ENCODE results near the gene MAP2K5. TPM values are rescaled to one million over a fixed set of nuclear protein-coding genes. Genes with fewer than 3 reads are reported as not detected.
A peak's percentile ranks its signal among the peaks of the same experiment; 100 is the strongest.

MAP2K5 gene
- total RNA-seq, 1 experiment from 2014 or later: 3.2 TPM

DNA sequence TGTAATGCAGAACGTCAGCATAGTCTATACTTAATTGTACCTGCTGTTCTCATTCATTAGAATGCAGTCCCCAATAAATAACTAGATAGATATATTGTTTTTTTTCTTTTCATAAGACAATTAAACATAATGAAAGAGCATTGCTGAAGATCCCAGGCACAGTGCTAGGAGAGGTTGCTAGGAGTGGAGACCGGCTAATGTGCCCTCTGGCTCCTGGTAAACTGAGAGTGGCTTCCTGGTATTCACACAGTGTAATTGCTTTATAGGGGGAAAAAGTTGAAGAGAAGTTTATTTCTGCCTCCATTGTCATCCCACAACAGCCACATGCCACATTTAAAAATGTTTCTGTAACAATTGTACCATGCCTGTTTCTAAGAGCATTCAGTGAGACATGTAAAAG lies 135.6 kb downstream of the MAP2K5 start:
- Histone ChIP-seq H3K27me3 (ENCODE audit: control insufficient read depth, insufficient read depth, low read length) (no peaks in the 10 kb centered on the region), H3K36me3 (replicated peaks; ENCODE audit: control insufficient read depth, insufficient read depth, low read length) (no peaks in the 10 kb centered on the region), H3K4me3 (ENCODE audit: insufficient read depth, low read depth, low read length) (no peak overlapping the region)
- DNase-seq: no peak

DNA sequence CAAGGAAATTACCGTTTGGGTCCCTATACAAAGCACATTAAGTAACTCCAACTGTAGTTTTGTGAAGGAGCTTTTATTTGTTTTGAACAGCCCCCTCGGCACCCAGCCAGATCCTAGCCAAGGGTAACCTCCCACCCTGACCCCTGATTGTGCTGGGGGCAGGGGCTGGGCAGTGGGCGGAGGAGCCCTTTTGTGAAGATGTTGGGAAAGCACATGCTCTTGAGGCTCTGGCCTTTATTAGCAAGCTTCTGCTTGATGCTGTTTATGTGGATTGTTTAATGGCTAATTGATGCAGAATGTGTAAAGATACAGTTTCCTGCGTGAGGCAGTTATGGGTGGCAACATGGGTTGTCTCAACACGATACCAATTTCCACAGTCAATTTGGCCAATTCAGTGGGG lies 136.5 kb downstream of the MAP2K5 start:
- H3K4me3 ChIP-seq (ENCODE audit: insufficient read depth, low read depth, low read length): no peak overlapping the region
- H3K27me3 ChIP-seq (ENCODE audit: control insufficient read depth, insufficient read depth, low read length): no peaks in the 10 kb centered on the region
- no peaks in the 10 kb centered on the region for H3K36me3 ChIP-seq (replicated peaks; ENCODE audit: control insufficient read depth, insufficient read depth, low read length)
- no peak for DNase-seq

DNA sequence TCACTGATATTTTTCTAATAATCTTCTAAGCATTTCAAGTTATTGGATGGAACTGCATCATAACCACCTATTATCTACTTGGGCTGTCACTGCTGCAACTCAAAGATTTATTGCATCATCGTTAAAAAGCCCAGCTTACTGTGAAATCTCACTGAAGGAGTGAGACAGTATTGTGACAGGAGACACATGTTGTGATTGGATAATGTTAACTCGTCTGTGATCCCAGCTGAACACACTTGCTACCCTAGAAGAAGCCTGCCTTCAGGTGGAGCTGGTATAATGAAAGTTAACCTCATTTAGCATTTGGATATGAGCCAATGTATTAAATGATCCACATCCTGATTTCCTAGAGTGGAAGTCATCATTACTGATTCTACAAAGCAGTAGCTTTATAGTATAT lies 138.1 kb downstream of the MAP2K5 start:
- DNase-seq: no peak
- H3K27me3 ChIP-seq (ENCODE audit: control insufficient read depth, insufficient read depth, low read length): no peaks in the 10 kb centered on the region
- no peaks in the 10 kb centered on the region for H3K36me3 ChIP-seq (replicated peaks; ENCODE audit: control insufficient read depth, insufficient read depth, low read length)
- no peak overlapping the region for H3K4me3 ChIP-seq (ENCODE audit: insufficient read depth, low read depth, low read length)

DNA sequence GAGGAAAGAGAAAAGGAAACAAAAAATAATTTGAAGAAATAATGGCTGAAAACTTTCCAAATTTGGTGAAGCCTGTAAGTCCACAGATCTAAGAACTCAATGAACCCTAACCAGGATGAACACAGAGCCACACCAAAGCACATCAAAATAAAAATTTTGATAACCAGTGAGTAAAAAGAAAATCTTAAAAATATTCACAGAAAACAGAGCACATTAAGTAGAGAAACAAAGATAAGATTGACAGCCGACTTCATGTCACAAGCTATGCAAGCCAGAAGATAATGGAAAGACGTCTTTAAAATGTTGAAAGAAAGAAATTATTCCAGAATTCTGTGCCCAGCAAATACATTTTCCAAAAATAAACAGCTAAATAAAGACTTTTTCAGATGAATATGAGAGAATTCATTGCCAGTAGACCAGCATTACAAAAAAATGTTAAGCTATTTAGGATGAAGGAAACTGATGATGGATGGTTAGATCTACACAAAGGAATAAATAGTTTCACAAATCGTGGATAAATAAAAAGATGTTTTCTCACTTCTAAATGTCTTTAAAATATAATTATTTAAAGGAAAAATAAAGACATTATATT lies 142.6 kb downstream of the MAP2K5 start:
- Histone ChIP-seq H3K4me3 (ENCODE audit: insufficient read depth, low read depth, low read length) (no peak overlapping the region), H3K36me3 (replicated peaks; ENCODE audit: control insufficient read depth, insufficient read depth, low read length) (no peaks in the 10 kb centered on the region), H3K27me3 (ENCODE audit: control insufficient read depth, insufficient read depth, low read length) (no peaks in the 10 kb centered on the region)
- DNase-seq: peak; percentile 4

DNA sequence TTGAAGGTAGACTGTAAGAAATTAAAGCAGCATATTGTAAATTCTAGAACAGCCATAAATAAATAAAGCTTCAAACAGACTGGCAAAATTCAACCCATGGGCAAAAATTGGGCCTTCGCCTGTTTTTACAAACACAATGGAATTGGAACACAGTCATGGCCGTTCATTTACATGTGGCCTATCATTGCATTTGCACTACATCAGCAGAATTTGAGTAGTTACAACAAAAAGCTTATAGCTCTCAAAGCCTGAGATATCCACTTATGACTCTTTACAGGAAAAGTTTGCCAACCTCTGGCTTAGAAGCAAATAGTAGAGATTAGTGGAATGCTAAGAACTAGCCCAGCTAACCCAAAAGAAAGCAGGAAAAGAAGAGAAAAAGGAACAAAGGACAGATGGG lies 143.2 kb downstream of the MAP2K5 start:
- Histone ChIP-seq H3K27me3 (ENCODE audit: control insufficient read depth, insufficient read depth, low read length) (no peaks in the 10 kb centered on the region), H3K4me3 (ENCODE audit: insufficient read depth, low read depth, low read length) (no peak overlapping the region), H3K36me3 (replicated peaks; ENCODE audit: control insufficient read depth, insufficient read depth, low read length) (no peaks in the 10 kb centered on the region)
- no peak for DNase-seq

DNA sequence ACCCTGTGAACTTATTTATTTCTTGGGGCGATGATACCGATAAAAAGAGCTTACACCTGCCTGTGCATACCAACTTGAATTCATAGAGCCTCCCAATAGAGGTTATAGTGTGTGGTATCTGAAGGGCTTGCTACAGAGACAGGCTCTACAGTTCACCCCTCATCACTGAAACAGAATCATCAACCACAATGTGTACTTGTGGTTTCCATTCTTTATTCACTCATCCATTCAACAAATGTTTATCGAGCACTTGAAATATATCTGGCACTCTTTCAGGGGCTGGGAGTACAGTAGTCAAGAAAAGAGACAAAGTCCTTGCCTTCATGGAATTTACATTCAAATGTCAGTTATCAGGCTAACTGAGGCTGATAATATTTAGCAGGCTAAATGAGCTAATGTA lies 148.4 kb downstream of the MAP2K5 start:
- no peak for DNase-seq
- H3K36me3 ChIP-seq (replicated peaks; ENCODE audit: control insufficient read depth, insufficient read depth, low read length): no peaks in the 10 kb centered on the region
- no peak overlapping the region for H3K4me3 ChIP-seq (ENCODE audit: insufficient read depth, low read depth, low read length)
- H3K27me3 ChIP-seq (ENCODE audit: control insufficient read depth, insufficient read depth, low read length): no peaks in the 10 kb centered on the region

DNA sequence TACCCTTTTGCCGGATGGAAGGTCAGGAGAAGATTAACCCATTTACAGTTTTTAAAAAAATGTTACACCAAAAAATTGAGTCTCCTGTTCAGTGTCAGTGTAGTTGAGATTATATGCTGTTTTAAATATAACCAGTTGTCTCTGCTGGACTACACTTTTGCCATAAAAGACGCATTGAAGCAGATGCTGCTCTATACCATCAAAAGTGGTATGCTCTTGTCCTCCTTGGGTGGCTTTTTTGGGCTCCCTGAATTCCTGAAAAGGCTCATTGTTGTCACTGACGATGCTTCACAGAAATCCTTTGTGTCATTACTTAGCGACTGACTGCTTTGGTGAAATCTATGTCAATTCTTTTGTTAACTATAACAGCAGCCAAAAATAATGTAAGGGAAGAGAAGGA lies 148.9 kb downstream of the MAP2K5 start:
- Histone ChIP-seq H3K27me3 (ENCODE audit: control insufficient read depth, insufficient read depth, low read length) (no peaks in the 10 kb centered on the region), H3K36me3 (replicated peaks; ENCODE audit: control insufficient read depth, insufficient read depth, low read length) (no peaks in the 10 kb centered on the region), H3K4me3 (ENCODE audit: insufficient read depth, low read depth, low read length) (no peak overlapping the region)
- no peak for DNase-seq

DNA sequence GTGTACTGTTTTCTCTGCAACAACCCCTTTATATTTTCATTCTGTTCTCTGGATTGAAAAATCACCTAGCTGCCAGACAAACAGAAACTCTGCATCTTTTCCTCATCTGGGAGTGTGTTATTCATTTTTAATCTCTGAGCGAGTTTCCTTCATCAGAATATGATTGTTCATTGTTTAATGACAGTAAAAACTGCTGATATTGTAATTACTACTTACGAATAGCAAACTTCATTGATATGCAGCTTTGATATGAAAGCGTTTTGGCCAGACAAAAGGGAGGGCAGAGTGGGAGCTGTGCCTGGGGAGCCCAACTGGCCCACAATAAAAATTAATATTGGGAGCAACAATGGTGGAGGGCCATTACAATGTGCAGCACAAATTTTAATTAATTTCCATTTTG lies 150.1 kb downstream of the MAP2K5 start:
- Histone ChIP-seq H3K4me3 (ENCODE audit: insufficient read depth, low read depth, low read length) (no peak overlapping the region), H3K36me3 (replicated peaks; ENCODE audit: control insufficient read depth, insufficient read depth, low read length) (no peaks in the 10 kb centered on the region), H3K27me3 (ENCODE audit: control insufficient read depth, insufficient read depth, low read length) (no peaks in the 10 kb centered on the region)
- DNase-seq: no peak

DNA sequence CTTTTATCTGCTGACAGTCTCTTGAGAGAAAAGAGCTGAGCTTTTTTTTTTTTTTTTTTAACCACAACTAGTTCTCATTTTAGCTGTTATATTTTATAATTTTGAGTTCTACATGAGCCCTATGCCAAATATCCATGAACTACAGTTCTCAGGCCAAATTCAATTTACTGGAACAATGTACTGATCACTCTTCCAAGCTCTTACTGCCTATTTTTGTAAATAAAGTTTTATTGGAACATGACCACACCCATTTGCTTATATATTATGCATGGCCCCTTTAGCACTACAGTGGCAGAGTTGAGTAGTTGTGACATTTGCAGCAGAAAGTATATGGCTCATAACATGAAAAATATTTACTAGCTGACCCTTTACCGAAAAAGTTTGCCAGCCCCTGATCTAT lies 153.6 kb downstream of the MAP2K5 start:
- H3K4me3 ChIP-seq (ENCODE audit: insufficient read depth, low read depth, low read length): no peak overlapping the region
- H3K27me3 ChIP-seq (ENCODE audit: control insufficient read depth, insufficient read depth, low read length): no peaks in the 10 kb centered on the region

DNA sequence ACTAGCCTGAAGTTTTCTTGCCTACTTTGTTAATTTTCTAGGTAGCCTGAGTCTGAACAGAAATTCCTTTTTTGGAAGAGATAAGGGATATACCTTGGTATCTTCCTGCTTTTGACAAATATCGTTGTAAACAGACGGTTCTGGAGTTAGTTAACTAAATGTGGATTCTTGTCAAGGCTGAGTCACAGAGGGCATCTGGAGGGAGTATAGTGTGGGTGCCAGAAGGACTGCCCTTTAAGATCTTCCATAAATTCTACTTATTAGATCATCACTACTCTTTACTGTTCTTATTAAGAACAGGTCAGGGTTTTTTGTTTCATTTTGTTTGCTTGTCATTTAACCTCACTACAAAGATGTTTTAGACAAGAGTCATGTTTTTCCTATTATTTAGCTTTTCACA lies 157.5 kb downstream of the MAP2K5 start:
- no peak for DNase-seq
- no peak overlapping the region for H3K4me3 ChIP-seq (ENCODE audit: insufficient read depth, low read depth, low read length)
- no peaks in the 10 kb centered on the region for H3K27me3 ChIP-seq (ENCODE audit: control insufficient read depth, insufficient read depth, low read length)
- H3K36me3 ChIP-seq (replicated peaks; ENCODE audit: control insufficient read depth, insufficient read depth, low read length): no peaks in the 10 kb centered on the region

More for the DNA sequence above, 153.6 kb downstream of the MAP2K5 start:
- DNase-seq: no peak
- no peaks in the 10 kb centered on the region for H3K36me3 ChIP-seq (replicated peaks; ENCODE audit: control insufficient read depth, insufficient read depth, low read length)

DNA sequence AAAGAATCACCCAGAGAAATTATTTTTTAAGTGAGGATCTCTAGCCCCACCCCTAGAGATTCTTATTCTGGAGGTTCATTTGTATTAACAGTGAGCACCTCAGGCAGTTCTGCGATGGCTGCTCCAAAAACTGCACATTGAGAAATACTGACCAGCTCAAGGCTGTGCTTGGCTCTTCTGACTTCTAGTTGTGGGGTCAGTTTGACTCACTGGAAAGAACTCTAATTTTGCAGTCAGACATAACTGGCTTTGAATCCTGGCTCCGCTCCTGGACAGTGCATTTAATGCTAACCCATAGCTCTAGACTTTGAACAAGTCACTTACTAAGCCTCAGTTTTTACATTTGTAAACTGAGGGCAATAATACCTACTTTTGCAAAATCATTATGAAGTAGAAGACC lies 159.2 kb downstream of the MAP2K5 start:
- H3K4me3 ChIP-seq (ENCODE audit: insufficient read depth, low read depth, low read length): no peak overlapping the region
- DNase-seq: no peak
- no peaks in the 10 kb centered on the region for H3K36me3 ChIP-seq (replicated peaks; ENCODE audit: control insufficient read depth, insufficient read depth, low read length)
- no peaks in the 10 kb centered on the region for H3K27me3 ChIP-seq (ENCODE audit: control insufficient read depth, insufficient read depth, low read length)

DNA sequence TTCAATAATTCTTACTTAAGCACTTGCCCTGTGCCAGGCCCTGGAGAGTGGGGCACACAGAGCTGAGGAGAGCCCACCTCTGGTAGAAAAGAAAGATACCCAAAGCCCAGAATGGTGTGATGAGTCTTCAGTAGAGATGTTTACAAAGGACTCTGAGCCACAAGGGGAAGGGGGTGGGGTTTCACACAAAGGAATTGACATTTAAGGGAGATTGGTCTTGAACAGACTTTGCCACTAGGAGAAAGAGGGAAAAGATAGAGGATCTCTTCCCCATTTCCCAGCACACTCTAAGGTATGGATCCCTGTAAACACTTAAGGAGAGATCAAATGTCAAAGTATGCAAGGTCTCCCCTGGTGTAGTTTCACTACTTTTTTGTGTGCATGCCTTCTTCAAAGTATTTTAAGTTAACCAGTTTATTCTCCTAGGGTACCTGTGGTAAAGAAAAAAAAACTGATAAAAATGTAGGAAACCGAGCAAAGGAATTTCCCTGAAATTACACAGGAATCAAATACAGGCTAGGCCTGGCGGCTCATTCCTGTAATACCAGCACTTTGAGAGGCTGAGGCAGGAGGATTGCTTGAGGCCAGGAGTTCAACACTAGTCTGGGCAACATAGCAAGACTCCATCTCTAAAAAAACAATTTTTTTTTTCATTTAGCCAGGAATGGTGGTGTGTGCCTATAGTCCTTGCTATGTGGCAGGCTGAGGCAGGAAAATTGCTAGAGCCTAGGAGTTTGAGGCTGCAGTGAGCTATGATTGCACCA lies 165.2 kb downstream of the MAP2K5 start:
- Histone ChIP-seq H3K36me3 (replicated peaks; ENCODE audit: control insufficient read depth, insufficient read depth, low read length) (no peaks in the 10 kb centered on the region), H3K27me3 (ENCODE audit: control insufficient read depth, insufficient read depth, low read length) (no peaks in the 10 kb centered on the region)
- peak; percentile 29 for DNase-seq

DNA sequence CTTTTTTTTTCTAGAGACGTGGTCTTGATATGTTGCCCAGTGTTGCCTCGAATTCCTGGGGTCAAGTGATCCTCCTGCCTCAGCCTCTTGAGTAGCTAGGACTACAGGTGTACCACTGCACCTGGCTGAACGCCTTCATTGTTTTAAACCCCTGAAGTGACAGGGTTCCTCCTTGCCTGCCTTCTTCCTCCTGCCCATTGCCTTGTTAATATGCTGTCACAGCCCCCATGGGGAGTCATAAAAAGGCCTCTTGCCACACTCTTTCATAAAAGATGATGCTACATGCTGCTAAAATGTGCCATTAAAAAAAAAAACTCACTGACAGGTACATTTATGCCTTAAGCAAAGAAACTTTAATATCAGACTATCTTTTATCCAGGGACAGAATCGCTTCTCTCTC lies 166.0 kb downstream of the MAP2K5 start:
- H3K27me3 ChIP-seq (ENCODE audit: control insufficient read depth, insufficient read depth, low read length): no peaks in the 10 kb centered on the region
- DNase-seq: no peak
- no peaks in the 10 kb centered on the region for H3K36me3 ChIP-seq (replicated peaks; ENCODE audit: control insufficient read depth, insufficient read depth, low read length)
- no peak overlapping the region for H3K4me3 ChIP-seq (ENCODE audit: insufficient read depth, low read depth, low read length)

More for the DNA sequence above, 165.2 kb downstream of the MAP2K5 start:
- no peak overlapping the region for H3K4me3 ChIP-seq (ENCODE audit: insufficient read depth, low read depth, low read length)

DNA sequence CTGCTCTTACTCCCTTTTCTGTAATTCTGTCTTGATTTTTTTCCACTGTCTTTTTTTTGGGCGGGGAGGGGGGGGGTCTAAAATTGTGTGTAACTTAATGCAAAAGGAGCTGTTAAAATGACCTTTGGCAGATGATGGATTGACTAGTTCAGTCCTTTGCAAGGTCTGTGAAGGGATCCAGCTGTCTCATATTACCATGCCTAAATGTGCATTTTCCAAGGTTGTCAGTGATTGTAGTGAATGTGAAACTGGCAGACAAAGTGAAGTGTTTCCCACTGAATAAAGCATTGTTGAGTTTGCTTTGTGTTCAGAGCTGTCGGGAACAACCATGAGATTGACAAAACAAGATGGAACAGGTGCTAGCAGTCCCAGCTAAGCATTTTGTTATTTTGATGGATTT lies 172.7 kb downstream of the MAP2K5 start:
- H3K4me3 ChIP-seq (ENCODE audit: insufficient read depth, low read depth, low read length): no peak overlapping the region
- no peak for DNase-seq
- H3K36me3 ChIP-seq (replicated peaks; ENCODE audit: control insufficient read depth, insufficient read depth, low read length): no peaks in the 10 kb centered on the region
- H3K27me3 ChIP-seq (ENCODE audit: control insufficient read depth, insufficient read depth, low read length): no peaks in the 10 kb centered on the region

DNA sequence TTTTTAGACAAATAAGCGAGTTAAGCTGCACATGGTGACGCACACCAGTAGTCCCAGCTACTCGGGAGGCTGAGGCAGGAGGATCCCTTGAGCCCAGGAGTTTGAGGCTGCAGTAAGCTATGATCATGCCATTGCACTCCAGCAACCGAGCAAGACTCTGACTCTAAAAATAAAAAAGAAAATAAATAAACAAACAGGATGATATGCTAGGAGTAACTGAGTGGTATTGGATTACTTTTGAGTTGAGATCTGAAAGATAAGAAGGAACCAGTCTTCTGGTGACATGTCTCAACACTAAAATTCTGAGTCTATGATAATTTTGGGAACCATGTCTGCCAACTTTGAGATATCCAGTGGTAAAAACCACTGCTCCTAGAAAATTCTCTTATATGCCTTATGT lies 173.7 kb downstream of the MAP2K5 start:
- Histone ChIP-seq H3K36me3 (replicated peaks; ENCODE audit: control insufficient read depth, insufficient read depth, low read length) (no peaks in the 10 kb centered on the region), H3K27me3 (ENCODE audit: control insufficient read depth, insufficient read depth, low read length) (no peaks in the 10 kb centered on the region), H3K4me3 (ENCODE audit: insufficient read depth, low read depth, low read length) (no peak overlapping the region)
- no peak for DNase-seq

All from H7 (cell line).